Left renal pelvis (tissue), 4 donors: ENCODE results near the gene TBC1D2. TPM values are rescaled to one million over a fixed set of nuclear protein-coding genes. Genes with fewer than 3 reads are reported as not detected.
"Not testable (repeated sequence)": the region's sequence is repeated elsewhere in the genome, so short reads cannot be mapped to it uniquely, and the experiment has no call there.

ENCODE experiments used
- DNase-seq, 4 donors: peaks; one replicate each; pipeline ENCODE4 v3.0.0-alpha.2; 2013; ENCODE audit warnings: low read depth in 4 of 4, low spot score in 3 of 4
- polyA plus RNA-seq, 4 donors: library from polyadenylated mRNA; unstranded; fragments of 120-200 nt; gene quantifications; one replicate each; pipeline ENCODE4 v1.2.1, GENCODE V29; 2013; ENCODE audit not compliant: insufficient read length in 4 of 4

The TBC1D2 gene
- polyA plus RNA-seq, 4 donors = 1.6 to 5.2 (median 3.1) TPM

DNA sequence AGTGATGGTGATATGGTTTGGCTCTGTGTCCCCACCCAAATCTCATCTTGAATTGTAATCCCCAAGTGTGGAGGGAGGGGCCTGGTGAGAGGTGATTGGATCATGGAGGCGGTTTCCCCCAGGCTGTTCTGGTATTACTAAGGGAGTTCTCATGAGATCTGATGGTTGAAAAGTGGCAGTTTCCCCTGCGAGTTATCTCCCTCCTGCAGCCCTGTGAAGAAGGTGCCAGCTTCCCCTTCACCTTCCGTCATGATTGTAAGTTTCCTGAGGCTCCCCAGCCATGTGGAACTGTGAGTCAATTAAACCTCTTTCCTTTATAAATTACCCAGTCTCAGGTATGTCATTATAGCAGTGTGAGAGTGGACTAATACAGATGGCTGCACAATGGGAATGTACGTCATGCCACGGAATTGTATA is 80.9 kb downstream of the TBC1D2 start:
- not testable (repeated sequence) for DNase-seq

DNA sequence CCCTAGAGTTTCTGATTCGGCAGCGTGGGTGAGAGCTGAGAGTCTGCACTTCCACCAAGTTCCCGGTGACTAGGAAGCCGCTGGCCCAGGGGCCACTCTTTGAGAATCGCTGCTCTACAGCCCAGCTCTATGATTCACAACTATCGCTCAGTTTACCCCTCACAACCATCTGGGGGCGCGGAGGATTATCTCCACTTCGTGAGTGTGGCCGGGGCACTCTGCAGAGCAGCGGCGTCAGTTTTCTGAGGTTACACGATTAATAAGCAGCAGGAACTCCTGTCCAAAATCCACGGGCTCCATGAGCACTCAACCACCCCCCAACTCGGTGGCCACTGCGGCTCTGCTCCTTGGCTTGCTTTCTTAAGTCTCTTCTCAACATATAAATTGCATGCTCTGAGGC is 82.3 kb downstream of the TBC1D2 start:
- DNase-seq = no peak

- no peak for DNase-seq
Observed at GRCh38 chr9:98172604-98173003, 82.8 kb downstream of the TBC1D2 start.

DNA sequence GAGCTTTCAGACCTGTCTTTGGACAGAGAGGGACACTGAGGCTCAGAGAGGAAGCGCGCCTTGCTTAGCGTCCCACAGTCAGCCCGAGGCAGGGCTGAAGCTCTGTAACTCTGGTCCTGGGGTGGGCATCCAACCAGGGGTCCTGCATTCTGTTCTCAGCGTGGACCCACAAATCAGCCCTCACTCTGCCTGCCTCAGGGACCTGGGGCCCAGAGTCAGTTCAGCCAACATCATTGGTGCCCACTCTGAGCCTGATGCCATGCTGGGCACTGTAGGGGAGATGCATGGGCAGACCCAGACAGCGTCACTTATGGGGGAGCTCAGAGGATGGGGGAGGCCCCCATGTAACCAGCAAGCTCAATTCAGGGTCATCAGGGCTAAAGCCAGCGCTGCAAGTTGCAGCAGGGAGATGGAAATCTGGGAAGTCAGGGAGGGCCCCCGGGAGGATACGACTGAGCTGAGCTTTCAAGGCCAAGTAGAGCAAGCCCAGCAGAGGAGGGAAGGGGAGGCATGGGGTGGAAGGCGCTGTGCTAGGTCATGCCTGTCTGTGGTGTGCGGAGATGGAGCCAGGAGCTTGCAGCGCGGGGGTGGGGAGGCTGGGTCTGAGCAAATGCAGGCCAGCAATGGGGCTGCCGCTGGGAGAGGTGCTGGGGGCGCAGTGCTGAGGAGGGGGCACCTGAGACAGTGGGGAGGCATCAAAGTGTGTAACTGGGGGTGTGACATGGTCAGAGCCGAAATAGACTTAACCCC is 84.1 kb downstream of the TBC1D2 start:
- DNase-seq = no peak

GRCh38 chr9:98168941-98169488 is 86.4 kb downstream of the TBC1D2 start:
- no peak for DNase-seq

- DNase-seq = no peak
Observed at GRCh38 chr9:98168153-98168780, 87.2 kb downstream of the TBC1D2 start.

- DNase-seq = no peak
Observed at GRCh38 chr9:98164912-98165311, 90.5 kb downstream of the TBC1D2 start.

DNA sequence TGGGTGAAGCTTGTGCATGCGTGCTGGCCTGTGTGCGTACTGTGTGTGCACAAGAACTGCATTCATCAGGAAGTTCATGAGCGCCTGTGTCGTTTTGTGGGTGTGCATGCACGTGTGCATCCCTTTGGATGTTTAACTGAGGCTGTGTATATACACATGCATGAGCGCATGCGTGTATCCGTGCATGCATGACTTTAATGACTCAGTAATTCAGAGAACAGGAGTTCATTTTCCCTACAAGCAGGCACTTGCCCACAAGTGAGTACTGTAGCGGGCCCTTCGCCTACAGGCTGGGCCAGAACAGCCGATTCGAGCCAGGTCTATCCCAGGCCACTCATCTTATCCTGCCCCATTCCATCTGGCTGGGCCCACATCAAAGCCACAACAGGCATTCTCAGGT is 92.8 kb downstream of the TBC1D2 start:
- no peak for DNase-seq

- DNase-seq = no peak
Observed at GRCh38 chr9:98161851-98162250, 93.6 kb downstream of the TBC1D2 start.

- DNase-seq = no peak
Observed at GRCh38 chr9:98159790-98160189, 95.7 kb downstream of the TBC1D2 start.

GRCh38 chr9:98159301-98159700 is 96.1 kb downstream of the TBC1D2 start:
- no peak for DNase-seq

DNA sequence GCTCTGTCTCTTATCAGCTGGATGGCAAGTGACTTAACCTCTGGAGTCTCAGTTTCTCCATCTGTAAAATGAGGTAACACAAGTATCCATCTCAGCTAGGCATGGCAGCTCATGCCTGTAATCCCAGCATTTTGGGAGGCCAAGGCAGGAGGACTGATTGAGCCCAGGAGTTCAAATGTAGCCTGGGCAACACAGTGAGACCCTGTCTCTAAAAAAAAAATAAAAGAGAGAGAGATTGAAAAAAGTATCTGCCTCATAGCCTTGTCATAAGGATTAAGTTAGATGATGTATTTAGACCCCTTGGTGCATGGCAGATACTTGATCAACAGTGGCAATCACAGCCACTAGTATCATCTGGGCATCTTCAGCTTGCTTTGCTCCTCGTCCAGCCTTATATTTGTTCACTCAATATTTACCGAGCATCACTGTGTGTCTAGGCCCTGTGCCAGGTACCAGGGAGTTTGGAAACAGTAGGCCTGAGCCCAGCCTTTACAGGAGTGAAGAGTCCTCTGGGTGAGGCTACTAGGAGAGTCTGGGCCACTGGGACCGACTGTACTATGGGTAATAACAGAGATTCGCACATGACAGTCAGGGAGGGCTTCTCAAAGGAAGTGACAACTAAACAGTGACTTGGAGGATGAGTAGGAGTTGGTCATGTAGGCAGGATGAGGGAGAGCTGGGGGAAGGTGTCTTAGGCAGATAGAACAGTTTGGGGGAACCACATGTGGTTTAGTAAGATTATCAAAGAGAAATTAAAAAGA is 97.2 kb downstream of the TBC1D2 start:
- DNase-seq = no peak

DNA sequence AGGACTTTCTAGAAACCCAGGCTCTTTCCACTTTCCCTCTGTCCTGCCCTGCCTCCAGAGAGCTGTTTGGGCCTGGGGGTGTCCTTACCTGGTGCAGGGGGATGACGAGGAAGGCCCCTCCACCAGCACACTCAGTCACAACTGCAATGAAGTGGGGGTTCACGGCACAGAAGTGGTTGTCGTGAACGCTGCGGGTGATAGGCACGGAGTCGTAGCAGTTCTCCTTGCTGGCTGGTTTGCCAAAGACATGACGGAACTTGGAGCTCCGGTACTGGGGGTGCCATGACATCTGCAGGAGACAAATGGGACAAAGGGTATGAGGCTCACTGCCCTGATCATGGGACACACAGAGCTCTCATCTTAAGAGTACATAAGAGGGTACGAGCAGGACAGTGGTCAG is 98.1 kb downstream of the TBC1D2 start:
- no peak for DNase-seq

- no peak for DNase-seq
Observed at GRCh38 chr9:98154678-98155077, 100.8 kb downstream of the TBC1D2 start.

DNA sequence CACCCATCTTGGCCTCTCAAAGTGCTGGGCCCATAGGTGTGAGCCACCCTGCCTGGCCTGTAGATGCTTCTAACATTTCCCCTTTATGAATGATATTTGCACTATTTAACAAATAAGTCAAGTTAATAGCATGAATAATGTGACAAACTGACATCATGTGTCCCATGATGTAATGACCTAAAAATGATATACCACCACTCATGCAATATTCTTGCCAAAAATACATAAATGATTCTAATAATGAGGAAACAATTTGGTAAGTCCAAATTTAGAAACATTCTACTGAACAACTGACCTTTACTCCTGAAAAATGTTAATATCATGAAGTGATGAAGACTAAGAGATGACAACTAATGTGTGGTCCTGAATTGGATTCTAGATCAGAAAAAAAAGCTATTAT is 102.9 kb downstream of the TBC1D2 start:
- DNase-seq = no peak

DNA sequence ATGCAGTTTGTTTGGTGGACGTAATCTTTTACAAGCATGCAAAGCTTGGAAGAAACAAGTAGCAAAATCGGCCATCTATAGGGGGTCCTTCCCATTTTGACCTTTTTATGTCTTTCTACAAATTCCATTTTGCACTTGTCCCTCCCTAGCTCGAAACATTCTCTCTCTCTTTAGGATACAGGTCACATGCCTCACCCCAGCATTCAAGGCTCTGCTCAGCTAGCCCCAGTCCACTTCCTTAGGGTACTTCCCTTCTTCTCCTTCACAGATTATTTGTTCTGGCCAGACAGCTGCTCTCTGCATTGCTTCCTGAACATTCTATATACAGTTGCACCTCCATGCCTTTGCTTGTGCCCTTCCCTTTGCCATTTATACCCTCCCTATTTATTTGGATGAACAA is 104.7 kb downstream of the TBC1D2 start:
- DNase-seq = no peak

GRCh38 chr9:98150164-98150563 is 105.3 kb downstream of the TBC1D2 start:
- no peak for DNase-seq

DNA sequence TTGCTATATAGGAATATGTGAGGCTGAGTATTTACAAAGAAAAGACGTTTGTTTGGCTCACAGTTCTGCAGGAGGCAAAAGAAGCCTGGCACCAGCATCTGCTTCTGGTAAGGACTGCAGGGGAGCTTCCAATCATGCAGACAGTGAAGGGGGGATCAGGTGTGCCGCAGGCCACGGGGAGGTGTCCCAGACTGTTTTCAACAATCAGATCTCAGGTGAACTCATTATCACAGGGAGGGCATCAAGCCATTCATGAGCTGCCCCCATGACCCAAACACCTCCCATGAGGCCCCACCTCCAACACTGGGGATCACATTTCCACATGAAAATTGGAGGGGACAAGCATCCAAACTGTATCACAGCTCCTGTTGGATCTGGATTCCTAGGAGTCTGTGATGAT is 106.0 kb downstream of the TBC1D2 start:
- no peak for DNase-seq
